ENCODE measurements around the gene SOX10. TPM values are rescaled to one million over a fixed set of nuclear protein-coding genes. Genes with fewer than 3 reads are reported as not detected.

The SOX10 gene
- total RNA-seq, 1 donor from 2014 or later: 179 TPM

GRCh38 chr22:37924386-37925065, 59.8 kb downstream of the SOX10 start:
- DNase-seq (ENCODE audit: low spot score) (no peak), ATAC-seq (no peak)
- intact Hi-C loops (cut with DNase I): no loop called here

GRCh38 chr22:37923927-37924326, 60.4 kb downstream of the SOX10 start:
- ATAC-seq (no peak), DNase-seq (ENCODE audit: low spot score) (no peak)

More at GRCh38 chr22:37923927-37924326, 60.4 kb downstream of the SOX10 start:
- intact Hi-C loops (cut with DNase I): no loop called here

Small RNAs within 50 kb of the gene (microRNA-seq; reads per million reads assigned to microRNA genes)
- not detected for gene MIR4534
- gene MIR6820: not detected

Other genes starting within 250 kb of the SOX10 start
- gene GCAT, start 176.6 kb downstream of the SOX10 start, total RNA-seq: 7.6 TPM
- gene GALR3, start 161.2 kb downstream of the SOX10 start, total RNA-seq: not detected
- 17.3 TPM for gene ANKRD54, start 140.2 kb downstream of the SOX10 start, total RNA-seq
- gene EIF3L, start 135.1 kb downstream of the SOX10 start, total RNA-seq: 315 TPM
- gene MICALL1, start 78.3 kb downstream of the SOX10 start, total RNA-seq: 30.4 TPM
- 0.45 TPM for gene C22orf23, start 31.0 kb downstream of the SOX10 start, total RNA-seq
- 94.8 TPM for gene POLR2F, start 30.9 kb downstream of the SOX10 start, total RNA-seq
- 28.7 TPM for gene PICK1, start 72.8 kb upstream of the SOX10 start, total RNA-seq
- 1.7 TPM for gene SLC16A8, start 99.6 kb upstream of the SOX10 start, total RNA-seq
- gene BAIAP2L2, start 126.1 kb upstream of the SOX10 start, total RNA-seq: 1.6 TPM
- gene PLA2G6, start 197.3 kb upstream of the SOX10 start, total RNA-seq: 53.7 TPM
- 67.6 TPM for gene MAFF, start 217.4 kb upstream of the SOX10 start, total RNA-seq